H9 (cell line): Measurements from ENCODE around the gene OPALIN. TPM values are rescaled to one million over a fixed set of nuclear protein-coding genes. Genes with fewer than 3 reads are reported as not detected.

Experiments
- DNase-seq: peaks from one replicate; pipeline ENCODE4 v3.0.0-alpha.2; 2017
- H2AFZ ChIP-seq: one replicate; pipeline ENCODE4 v1.6.1; 2013; ENCODE audit warnings: mild to moderate bottlenecking, low read length, control low read depth, moderate library complexity
- H2AK5ac ChIP-seq: 2 replicates; pipeline ENCODE4 v1.6.1; 2013; ENCODE audit warnings: low read length, control low read depth, mixed read lengths; ENCODE audit not compliant: insufficient read length
- H2BK120ac ChIP-seq: one replicate; pipeline ENCODE4 v1.6.1; 2013; ENCODE audit warnings: low read depth, mild to moderate bottlenecking, low read length, control low read depth, inconsistent platforms; ENCODE audit not compliant: poor library complexity, severe bottlenecking
- H2BK12ac ChIP-seq: 2 replicates; pipeline ENCODE4 v1.6.1; 2013; ENCODE audit warnings: low read length, control low read depth, mixed read lengths, low read depth; ENCODE audit not compliant: insufficient read length
- H2BK15ac ChIP-seq: 2 replicates; pipeline ENCODE4 v1.6.1; 2013; ENCODE audit warnings: low read depth, low read length, control low read depth
- H2BK20ac ChIP-seq: one replicate; pipeline ENCODE4 v1.6.1; 2013; ENCODE audit warnings: low read depth, mild to moderate bottlenecking, low read length, control low read depth, inconsistent platforms; ENCODE audit not compliant: poor library complexity, severe bottlenecking
- H2BK5ac ChIP-seq: 2 replicates; pipeline ENCODE4 v1.6.1; 2013; ENCODE audit warnings: low read length, control low read depth, mixed read lengths; ENCODE audit not compliant: insufficient read length
- H3K14ac ChIP-seq: 2 replicates; pipeline ENCODE4 v1.6.1; 2013; ENCODE audit warnings: low read length, control low read depth; ENCODE audit not compliant: insufficient read depth
- H3K18ac ChIP-seq: 2 replicates; pipeline ENCODE4 v1.6.1; 2013; ENCODE audit warnings: low read depth, mild to moderate bottlenecking, mixed read lengths, low read length, control low read depth; ENCODE audit not compliant: insufficient read length
- H3K23ac ChIP-seq: 2 replicates; pipeline ENCODE4 v1.6.1; 2013; ENCODE audit warnings: low read length, control low read depth, mixed read lengths, low read depth; ENCODE audit not compliant: insufficient read length
- H3K23me2 ChIP-seq: 2 replicates; pipeline ENCODE4 v1.6.1; 2013; ENCODE audit warnings: low read depth, mild to moderate bottlenecking, mixed read lengths, low read length, control low read depth; ENCODE audit not compliant: insufficient read length, poor library complexity, severe bottlenecking
- H3K27ac ChIP-seq: 2 replicates; pipeline ENCODE4 v1.5.1; 2013; ENCODE audit warnings: low read length, control low read depth, mixed read lengths, low read depth; ENCODE audit not compliant: insufficient read length
- H3K27me3 ChIP-seq: 2 replicates; pipeline ENCODE4 v1.6.1; 2013; ENCODE audit warnings: low read length, control low read depth, inconsistent platforms; ENCODE audit not compliant: insufficient read depth
- H3K4ac ChIP-seq: 2 replicates; pipeline ENCODE4 v1.6.1; 2013; ENCODE audit warnings: low read depth, mild to moderate bottlenecking, control low read depth, inconsistent platforms, low read length, moderate library complexity
- H3K4me1 ChIP-seq: 2 replicates; pipeline ENCODE4 v1.6.1; 2013; ENCODE audit warnings: low read length, control low read depth, inconsistent platforms; ENCODE audit not compliant: insufficient read depth
- H3K4me2 ChIP-seq: 2 replicates; pipeline ENCODE4 v1.6.1; 2013; ENCODE audit warnings: low read length, control low read depth, mixed read lengths; ENCODE audit not compliant: insufficient read length, insufficient read depth
- H3K56ac ChIP-seq: 2 replicates; pipeline ENCODE4 v1.6.1; 2013; ENCODE audit warnings: low read depth, mild to moderate bottlenecking, mixed read lengths, low read length, control low read depth; ENCODE audit not compliant: insufficient read length
- H3K79me1 ChIP-seq: 2 replicates; pipeline ENCODE4 v1.6.1; 2013; ENCODE audit warnings: low read depth, mild to moderate bottlenecking, moderate library complexity, low read length, control low read depth, inconsistent platforms; ENCODE audit not compliant: insufficient read depth, poor library complexity, severe bottlenecking
- H3K79me2 ChIP-seq: 2 replicates; pipeline ENCODE4 v1.6.1; 2013; ENCODE audit warnings: low read length, control low read depth, inconsistent platforms; ENCODE audit not compliant: insufficient read depth
- H3K9ac ChIP-seq: 2 replicates; pipeline ENCODE4 v1.6.1; 2013; ENCODE audit warnings: low read length, control low read depth, mixed read lengths; ENCODE audit not compliant: insufficient read length; ENCODE audit errors: extremely low read depth
- H3K9me3 ChIP-seq: one replicate; pipeline ENCODE4 v1.6.1; 2013; ENCODE audit warnings: low read depth, low read length, inconsistent platforms; ENCODE audit not compliant: control insufficient read depth
- H3T11ph ChIP-seq: one replicate; pipeline ENCODE4 v1.6.1; 2013; ENCODE audit warnings: mild to moderate bottlenecking, low read length, control low read depth, inconsistent platforms
- H4K20me1 ChIP-seq: one replicate; pipeline ENCODE4 v1.6.1; 2013; ENCODE audit not compliant: control insufficient read depth, insufficient read length, insufficient read depth
- H4K5ac ChIP-seq: 2 replicates; pipeline ENCODE4 v1.6.1; 2013; ENCODE audit warnings: low read depth, mild to moderate bottlenecking, mixed read lengths, low read length, control low read depth; ENCODE audit not compliant: insufficient read length
- H4K8ac ChIP-seq: replicated peaks from 2 replicates; pipeline ENCODE4 v1.6.1; 2013; ENCODE audit warnings: low read length, control low read depth, mixed read lengths, low read depth; ENCODE audit not compliant: insufficient read length
- H4K91ac ChIP-seq: 2 replicates; pipeline ENCODE4 v1.6.1; 2013; ENCODE audit warnings: low read depth, mild to moderate bottlenecking, moderate library complexity, mixed read lengths, low read length, control low read depth; ENCODE audit not compliant: insufficient read length
- H3K27ac Mint-ChIP-seq, 3 experiments: 2 replicates in 2 of 3; 3 replicates in 1 of 3; pipeline ENCODE4 v1.8.0; 2020 to 2021; ENCODE audit warnings: mixed read lengths in 3 of 3, mild to moderate bottlenecking in 1 of 3, moderate library complexity in 1 of 3
- H3K27me3 Mint-ChIP-seq: 2 replicates; pipeline ENCODE4 v1.8.0; 2021; ENCODE audit warnings: low read depth, mild to moderate bottlenecking, moderate library complexity, mixed read lengths
- H3K36me3 Mint-ChIP-seq, 3 experiments: 2 replicates in 2 of 3; 3 replicates in 1 of 3; pipeline ENCODE4 v1.8.0; 2020 to 2021; ENCODE audit warnings: low read depth in 3 of 3, mixed read lengths in 3 of 3; ENCODE audit not compliant: insufficient read depth in 1 of 3
- H3K4me1 Mint-ChIP-seq, 2 experiments: 2 replicates each; pipeline ENCODE4 v1.8.0; 2020; ENCODE audit warnings: mixed read lengths in 2 of 2
- H3K4me3 Mint-ChIP-seq, 2 experiments: 2 replicates in 1 of 2; 3 replicates in 1 of 2; pipeline ENCODE4 v1.8.0; 2020 to 2021; ENCODE audit warnings: mild to moderate bottlenecking in 2 of 2, mixed read lengths in 2 of 2, moderate library complexity in 1 of 2
- H3K9me3 Mint-ChIP-seq, 2 experiments: 2 replicates in 1 of 2; 3 replicates in 1 of 2; pipeline ENCODE4 v1.8.0; 2020; ENCODE audit warnings: mild to moderate bottlenecking in 2 of 2, mixed read lengths in 2 of 2, moderate library complexity in 1 of 2
- CTCF ChIP-seq: fragments of 200-600 bp; sonication (generic); conservative IDR thresholded peaks from 3 replicates; pipeline ENCODE4 v1.8.0; 2021; ENCODE audit warnings: antibody characterized with exemption, mild to moderate bottlenecking
- WGBS: extraction: QIAGEN DNeasy Blood & Tissue Kit; methylation state at CpG from one replicate; pipeline ENCODE4 v1.1.7; 2013; ENCODE audit warnings: missing lambda C conversion rate, low lambda C conversion rate, mixed read lengths; ENCODE audit not compliant: insufficient read length; ENCODE audit errors: extremely low coverage; 5-methylcytosine and 5-hydroxymethylcytosine counted together
- total RNA-seq: library from RNA; stranded (reverse); gene quantifications from 2 replicates; pipeline ENCODE4 v1.2.1, GENCODE V29; 2021

Gene OPALIN
- total RNA-seq, 1 experiment from 2014 or later: not detected

- H3K9ac ChIP-seq: no peak overlapping the region
- H2BK5ac ChIP-seq: no peak overlapping the region
- no peak overlapping the region for H3K23ac ChIP-seq
- Mint-ChIP-seq H3K9me3 (no peaks in the 10 kb centered on the region; a peak in 2 of 5 replicates), H3K27me3 (peaks cover 16% of the 10 kb centered on the region), H3K4me1 (peaks cover 19% of the 10 kb centered on the region in 2 experiments), H3K36me3 (peaks cover 0 to 2% (median 0%) of the 10 kb centered on the region in 3 experiments; a peak in 1 of 7 replicates), H3K27ac (no peak overlapping the region), H3K4me3 (no peak overlapping the region)
- no peak overlapping the region for H3K56ac ChIP-seq
- no peak overlapping the region for H4K91ac ChIP-seq
- H3K79me1 ChIP-seq: no peaks in the 10 kb centered on the region
- no peak overlapping the region for H3K4ac ChIP-seq
- H3K79me2 ChIP-seq: no peaks in the 10 kb centered on the region
- no peaks in the 10 kb centered on the region for H4K20me1 ChIP-seq
- no peak overlapping the region for H3K14ac ChIP-seq
- no peak overlapping the region for H2AK5ac ChIP-seq
- WGBS: no CpG with 5 or more reads among the region's 11 CpGs
- no peak overlapping the region for H4K5ac ChIP-seq
- H3K18ac ChIP-seq: no peak overlapping the region
- H2BK15ac ChIP-seq: no peak overlapping the region
- no peaks in the 10 kb centered on the region for H3K27me3 ChIP-seq
- H3K27ac ChIP-seq: no peak overlapping the region
- H2AFZ ChIP-seq: no peak overlapping the region
- no peak overlapping the region for H2BK12ac ChIP-seq
- no peak overlapping the region for H2BK20ac ChIP-seq
- H3T11ph ChIP-seq: no peak overlapping the region
- no peak for TF ChIP-seq CTCF
- H4K8ac ChIP-seq: no peak overlapping the region
- no peaks in the 10 kb centered on the region; the same call in 1 of the 2 replicates for H3K4me1 ChIP-seq
- peaks cover 7% of the 10 kb centered on the region for H3K23me2 ChIP-seq
- H3K9me3 ChIP-seq: no peaks in the 10 kb centered on the region
- no peak overlapping the region for H2BK120ac ChIP-seq
- no peak overlapping the region for H3K4me2 ChIP-seq
- no peak for DNase-seq
Observed at GRCh38 chr10:96371356-96371755, 12.6 kb upstream of the OPALIN start.
